Spleen (tissue), 11 donors: Measurements from ENCODE around the gene EDAR. TPM values are rescaled to one million over a fixed set of nuclear protein-coding genes. Genes with fewer than 3 reads are reported as not detected.

Experiments
- DNase-seq: peaks from one replicate; pipeline ENCODE4 v3.0.0-alpha.2; 2020
- H3K27ac ChIP-seq, 8 donors: fragments of 200-600 bp; sonication (generic) in 7 of 8; 1 replicate in 4 of 8; 2 replicates in 4 of 8; pipeline versions ENCODE4 v1.5.0 to v1.8.0; 2016 to 2021; ENCODE audit warnings: inconsistent platforms in 4 of 8, mild to moderate bottlenecking in 4 of 8, moderate library complexity in 1 of 8
- H3K27me3 ChIP-seq, 7 donors: fragments of 200-600 bp; sonication (generic) in 6 of 7; replicated peaks in 1 of 7; 1 replicate in 4 of 7; 2 replicates in 3 of 7; pipeline versions ENCODE4 v1.5.0 to v1.8.0; 2016 to 2021; ENCODE audit warnings: inconsistent platforms in 3 of 7, mild to moderate bottlenecking in 1 of 7
- H3K36me3 ChIP-seq, 6 donors: fragments of 200-600 bp; sonication (generic) in 5 of 6; 1 replicate in 4 of 6; 2 replicates in 2 of 6; pipeline versions ENCODE4 v1.5.0 to v1.8.0; 2016 to 2021; ENCODE audit warnings: inconsistent platforms in 2 of 6
- H3K4me1 ChIP-seq, 6 donors: fragments of 200-600 bp; sonication (generic) in 5 of 6; 1 replicate in 3 of 6; 2 replicates in 3 of 6; pipeline versions ENCODE4 v1.5.0 to v1.8.0; 2016 to 2021; ENCODE audit warnings: inconsistent platforms in 3 of 6
- H3K4me3 ChIP-seq, 8 donors: fragments of 200-600 bp; sonication (generic) in 7 of 8; 1 replicate in 4 of 8; 2 replicates in 4 of 8; pipeline versions ENCODE4 v1.5.0 to v1.8.0; 2016 to 2021; ENCODE audit warnings: inconsistent platforms in 4 of 8, mild to moderate bottlenecking in 4 of 8, moderate library complexity in 2 of 8
- H3K9me3 ChIP-seq, 8 donors: fragments of 200-600 bp; sonication (generic) in 7 of 8; 1 replicate in 4 of 8; 2 replicates in 4 of 8; pipeline versions ENCODE4 v1.5.0 to v1.8.0; 2016 to 2021; ENCODE audit warnings: inconsistent platforms in 4 of 8
- CTCF ChIP-seq, 11 experiments: fragments of 200-600 bp in 7 of 11; fragments of 450-650 bp in 4 of 11; sonication (generic) in 4 of 11; IDR thresholded peaks in 8 of 11; conservative IDR thresholded peaks in 3 of 11; 1 replicate in 7 of 11; 2 replicates in 4 of 11; pipeline versions ENCODE4 v1.4.0 to v1.8.0; 2016 to 2021; ENCODE audit warnings: antibody characterized with exemption in 11 of 11, inconsistent platforms in 4 of 11, mild to moderate bottlenecking in 1 of 11
- POLR2A ChIP-seq, 3 donors: fragments of 450-650 bp; IDR thresholded peaks; one replicate each; pipeline ENCODE4 v1.5.1; 2017; ENCODE audit warnings: antibody characterized with exemption in 3 of 3, mild to moderate bottlenecking in 1 of 3
- POLR2AphosphoS5 ChIP-seq, 3 donors: sonication (generic); formaldehyde crosslinking; IDR thresholded peaks; one replicate each; pipeline ENCODE4 v1.5.1; 2017; ENCODE audit warnings: antibody characterized with exemption in 3 of 3
- WGBS, 5 donors: extraction: QIAGEN DNeasy Blood & Tissue Kit in 3 of 5; methylation state at CpG; one replicate each; pipeline versions ENCODE4 v1.1.5 to v1.1.7; 2013 to 2018; 5-methylcytosine and 5-hydroxymethylcytosine counted together
- intact Hi-C: fragments of 100-400 bp; cut with DNase I; formaldehyde crosslinking; loops from one replicate; pipeline ENCODE4 v1.15.0; 2023; ENCODE audit warnings: low total_unique reads
- polyA plus RNA-seq, 3 donors: library from polyadenylated mRNA; stranded (reverse); fragments of 200-250 nt; gene quantifications; one replicate each; pipeline ENCODE4 v1.2.1, GENCODE V29; 2013
- total RNA-seq, 7 donors: library from RNA; depleted of rRNA in 3 of 7; stranded (reverse); fragments of >200 nt in 3 of 7; fragmentation: NEBNext Ultra II Directional in 4 of 7; extraction: Animal tissue kit (Norgen Biotek cat#: 25700) in 4 of 7; gene quantifications; one replicate each; pipeline versions ENCODE4 v1.1.0 to v1.2.1, GENCODE V29; 2016 to 2021
- donor health status: healthy with polysubstance abuse.
- donor health status: DM: no; HTN: no; CAD: no; lungs with moderate emphysema.
- donor health status: DM: no; HTN: no; CAD: no.
- donor health status: Bipolar disorder and iron deficiency.
- donor health status: healthy.
- donor health status: DM: no; HTN: no; CAD: no.
- donor health status: DM: yes; HTN: yes; CAD: no.

The EDAR gene
- total and polyA plus RNA-seq, 10 donors = 0.02 to 0.67 (median 0.15) TPM; not detected in 2

DNA sequence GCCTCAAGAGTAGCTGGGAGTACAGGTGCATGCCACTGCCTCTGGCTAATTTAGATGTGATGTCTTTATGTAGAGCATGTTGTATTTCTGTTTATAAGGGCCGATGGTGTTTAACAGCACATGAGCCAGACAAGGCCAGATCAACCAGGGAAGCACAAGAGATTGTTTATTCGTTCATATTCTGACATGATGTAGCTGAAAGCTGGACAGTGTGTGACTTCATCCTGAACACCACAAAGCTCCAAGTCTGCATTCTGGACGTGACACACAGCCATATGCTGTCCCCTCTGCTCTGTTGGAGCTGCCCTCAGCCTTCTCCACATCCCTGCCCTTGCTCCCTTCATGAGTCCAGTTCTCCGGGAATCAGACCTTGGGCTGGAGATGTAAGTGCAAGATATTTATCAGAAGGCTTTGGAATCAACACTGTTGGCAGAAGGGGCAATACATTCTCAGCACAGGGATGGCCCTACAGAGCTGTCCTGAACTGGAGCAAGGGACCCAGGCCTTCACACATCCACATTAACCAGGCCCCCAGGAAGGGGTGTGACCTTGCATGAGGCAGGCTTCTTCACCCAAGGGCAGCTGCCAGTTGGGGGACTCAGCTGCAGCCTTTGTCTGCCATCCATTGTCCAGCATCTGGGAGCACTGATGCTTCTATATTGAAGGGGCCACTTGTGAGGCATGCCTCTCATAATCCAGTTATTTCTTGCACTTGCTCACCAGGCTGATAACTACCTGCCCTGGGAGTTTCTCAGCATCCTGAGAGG, 38.5 kb downstream of the EDAR start:
- H3K27me3 ChIP-seq = peaks cover 0 to 4% (median 0%) of the 10 kb centered on the region in 7 donors
- TF ChIP-seq POLR2AphosphoS5 (IDR thresholded peaks at IDR 0.05) (no peak), CTCF (IDR thresholded peaks at IDR 0.05 in 8 of 11, conservative IDR thresholded peaks at IDR 0.05 in 3 of 11) (no peak), POLR2A (IDR thresholded peaks at IDR 0.05) (no peak)
- H3K9me3 ChIP-seq = peaks cover 0 to 63% (median 50%) of the 10 kb centered on the region in 8 donors
- no peak for DNase-seq
- H3K36me3 ChIP-seq = no peaks in the 10 kb centered on the region
- no peak overlapping the region for H3K4me3 ChIP-seq
- intact Hi-C loops = no loop called here
- no peaks in the 10 kb centered on the region for H3K4me1 ChIP-seq
- no peak overlapping the region for H3K27ac ChIP-seq
- 74 to 89% (median 76%) methylated on average over 4 of the region's 4 CpGs for WGBS, 5 donors

- peaks cover 0 to 65% (median 52%) of the 10 kb centered on the region in 8 donors for H3K9me3 ChIP-seq
- intact Hi-C loops = no loop called here
- DNase-seq = no peak
- WGBS, 5 donors = 67 to 75% (median 73%) methylated on average over 4 of the region's 4 CpGs
- no peak overlapping the region for H3K27ac ChIP-seq
- no peaks in the 10 kb centered on the region for H3K27me3 ChIP-seq
- no peak for TF ChIP-seq POLR2AphosphoS5 (IDR thresholded peaks at IDR 0.05)
- TF ChIP-seq POLR2A (IDR thresholded peaks at IDR 0.05) = no peak
- TF ChIP-seq CTCF (IDR thresholded peaks at IDR 0.05 in 8 of 11, conservative IDR thresholded peaks at IDR 0.05 in 3 of 11) = no peak
- H3K4me1 ChIP-seq = no peaks in the 10 kb centered on the region
- no peak overlapping the region for H3K4me3 ChIP-seq
- no peaks in the 10 kb centered on the region for H3K36me3 ChIP-seq
These were observed 39.4 kb downstream of the EDAR start for GRCh38 chr2:108949316-108950239.

- no peak for DNase-seq
- Histone ChIP-seq H3K36me3 (no peaks in the 10 kb centered on the region), H3K27me3 (no peaks in the 10 kb centered on the region), H3K4me1 (no peaks in the 10 kb centered on the region), H3K27ac (no peak overlapping the region), H3K4me3 (no peak overlapping the region), H3K9me3 (peaks cover 0 to 53% (median 44%) of the 10 kb centered on the region in 8 donors)
- intact Hi-C loops = no loop called here
- WGBS, 5 donors = 50 to 95% (median 90%) methylated on average over 1 to 5 of the region's 5 CpGs
- TF ChIP-seq POLR2A (IDR thresholded peaks at IDR 0.05) (no peak), POLR2AphosphoS5 (IDR thresholded peaks at IDR 0.05) (no peak), CTCF (IDR thresholded peaks at IDR 0.05 in 8 of 11, conservative IDR thresholded peaks at IDR 0.05 in 3 of 11) (no peak)
These were observed 41.6 kb downstream of the EDAR start for GRCh38 chr2:108947271-108947907.
